HCT116 (cell line): ENCODE data around the gene CENATAC.

Experiments
- CTCF ChIP-seq, 3 experiments: fragments of 200-600 bp in 1 of 3; sonication (generic) in 1 of 3; IDR thresholded peaks in 2 of 3; conservative IDR thresholded peaks in 1 of 3; 2 replicates each; pipeline ENCODE4 v1.5.1; 2012 to 2017; ENCODE audit warnings: low read depth in 2 of 3, low read length in 2 of 3, antibody characterized with exemption in 1 of 3, borderline replicate concordance in 1 of 3, control low read depth in 1 of 3, mild to moderate bottlenecking in 1 of 3, mixed read lengths in 1 of 3, mixed run types in 1 of 3, moderate library complexity in 1 of 3; ENCODE audit not compliant: insufficient read depth in 1 of 3
- ELF1 ChIP-seq: IDR thresholded peaks from 2 replicates; pipeline ENCODE4 v1.6.1; 2012; ENCODE audit warnings: low read depth, borderline replicate concordance
- EZH2 ChIP-seq: fragments of 200-600 bp; sonication (generic); IDR thresholded peaks from 2 replicates; pipeline ENCODE4 v1.6.1; 2017; ENCODE audit warnings: antibody characterized with exemption, mixed run types
- EZH2phosphoT487 ChIP-seq: fragments of 200-600 bp; IDR thresholded peaks from 2 replicates; pipeline ENCODE4 v1.6.1; 2018; ENCODE audit warnings: antibody characterized with exemption, borderline replicate concordance
- FOSL1 ChIP-seq: IDR thresholded peaks from 2 replicates; pipeline ENCODE4 v1.6.1; 2012; ENCODE audit warnings: low read depth
- POLR2A ChIP-seq: IDR thresholded peaks from 2 replicates; pipeline ENCODE4 v1.7.0; 2011; ENCODE audit warnings: borderline replicate concordance; ENCODE audit not compliant: insufficient read depth, insufficient read length; ENCODE audit errors: extremely low read depth
- REST ChIP-seq: IDR thresholded peaks from 2 replicates; pipeline ENCODE4 v1.6.1; 2012; ENCODE audit warnings: low read depth
- TCF7L2 ChIP-seq: IDR thresholded peaks from 2 replicates; pipeline ENCODE4 v1.7.0; 2011; ENCODE audit warnings: borderline replicate concordance, inconsistent platforms; ENCODE audit not compliant: insufficient read depth, insufficient read length; ENCODE audit errors: extremely low read depth

- TF ChIP-seq REST (no peak), EZH2phosphoT487 (no peak), CTCF (IDR thresholded peaks at IDR 0.05 in 2 of 3, conservative IDR thresholded peaks at IDR 0.05 in 1 of 3; ENCODE audit: borderline replicate concordance in 1 of 3, insufficient read depth in 1 of 3, low read depth in 2 of 3, low read length in 2 of 3) (no peak), TCF7L2 (no peak), POLR2A (no peak), ELF1 (no peak), FOSL1 (no peak), EZH2 (no peak)
These were observed 28.2 kb downstream of the CENATAC start for GRCh38 chr11:119025978-119026766.
